GM12875 (cell line): ENCODE data around the gene CCDC172.

Experiments used
- H3K4me3 ChIP-seq: one replicate; pipeline ENCODE4 v1.5.1; 2011; ENCODE audit warnings: low read depth, low read length, control low read depth
- TF ChIP-seq, protein P1 (sequence below): IDR thresholded peaks from 2 replicates; pipeline ENCODE4 v1.5.1; 2011; ENCODE audit warnings: low read depth, mild to moderate bottlenecking, control low read depth, inconsistent platforms, low read length, moderate library complexity, borderline replicate concordance; ENCODE audit not compliant: insufficient read depth

CCDC172 gene

DNA sequence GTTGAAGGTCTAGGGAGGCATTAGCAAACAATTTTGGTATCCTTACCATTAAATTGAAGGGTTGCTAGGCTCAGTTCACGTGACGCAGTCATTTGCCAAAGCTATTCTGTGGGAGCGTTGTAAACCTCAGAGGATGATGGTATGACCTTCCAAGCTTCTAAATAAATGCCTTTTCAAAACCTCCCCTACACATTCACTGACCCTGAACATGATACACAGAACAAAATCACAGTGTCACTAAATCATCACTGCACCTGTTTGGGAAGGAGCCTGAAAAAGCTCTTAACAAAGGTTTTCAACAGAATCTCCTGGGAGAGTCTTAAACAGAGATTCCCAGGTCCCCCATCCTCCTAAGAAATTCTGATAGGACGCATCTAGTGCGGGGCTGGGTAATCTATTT, 13.2 kb upstream of the CCDC172 start:
- TF ChIP-seq, protein P1, sequence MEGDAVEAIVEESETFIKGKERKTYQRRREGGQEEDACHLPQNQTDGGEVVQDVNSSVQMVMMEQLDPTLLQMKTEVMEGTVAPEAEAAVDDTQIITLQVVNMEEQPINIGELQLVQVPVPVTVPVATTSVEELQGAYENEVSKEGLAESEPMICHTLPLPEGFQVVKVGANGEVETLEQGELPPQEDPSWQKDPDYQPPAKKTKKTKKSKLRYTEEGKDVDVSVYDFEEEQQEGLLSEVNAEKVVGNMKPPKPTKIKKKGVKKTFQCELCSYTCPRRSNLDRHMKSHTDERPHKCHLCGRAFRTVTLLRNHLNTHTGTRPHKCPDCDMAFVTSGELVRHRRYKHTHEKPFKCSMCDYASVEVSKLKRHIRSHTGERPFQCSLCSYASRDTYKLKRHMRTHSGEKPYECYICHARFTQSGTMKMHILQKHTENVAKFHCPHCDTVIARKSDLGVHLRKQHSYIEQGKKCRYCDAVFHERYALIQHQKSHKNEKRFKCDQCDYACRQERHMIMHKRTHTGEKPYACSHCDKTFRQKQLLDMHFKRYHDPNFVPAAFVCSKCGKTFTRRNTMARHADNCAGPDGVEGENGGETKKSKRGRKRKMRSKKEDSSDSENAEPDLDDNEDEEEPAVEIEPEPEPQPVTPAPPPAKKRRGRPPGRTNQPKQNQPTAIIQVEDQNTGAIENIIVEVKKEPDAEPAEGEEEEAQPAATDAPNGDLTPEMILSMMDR: no peak
- H3K4me3 ChIP-seq: no peak overlapping the region

DNA sequence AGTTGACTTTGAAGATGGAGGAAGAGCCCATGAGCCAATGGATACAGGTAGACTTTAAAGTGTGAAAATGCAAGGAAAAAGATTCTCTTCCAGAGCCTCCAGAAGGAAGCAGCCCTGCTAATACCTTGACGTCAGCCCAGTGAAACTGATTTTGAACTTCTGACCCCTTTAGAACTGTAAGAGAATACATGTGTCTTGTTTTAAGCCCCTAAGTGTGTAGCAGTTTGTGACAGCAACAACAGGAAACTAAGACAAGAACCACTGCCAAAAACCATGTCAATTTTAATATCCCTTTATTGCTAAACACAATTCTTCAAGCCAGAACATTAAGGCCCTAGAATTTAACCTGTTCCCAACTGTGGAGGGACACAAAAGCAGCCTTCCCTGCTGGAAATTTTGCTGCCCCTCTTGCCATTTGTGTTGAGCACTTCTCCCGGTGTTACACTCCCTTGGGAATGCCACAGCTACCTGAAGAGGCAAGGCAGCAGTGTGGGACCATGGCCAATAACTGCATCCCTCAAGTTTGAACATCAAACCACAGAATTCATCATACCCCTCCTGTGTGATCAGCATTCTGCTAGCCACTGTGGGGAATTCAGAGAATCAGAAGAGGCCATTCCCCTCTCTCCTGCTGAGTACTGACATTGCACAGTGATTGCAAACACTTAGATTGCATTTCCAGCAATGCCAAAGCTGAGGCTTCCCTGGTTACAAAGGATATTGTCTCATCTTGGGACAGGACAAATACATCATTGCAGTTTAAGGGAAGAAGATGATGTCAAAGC, 12.3 kb upstream of the CCDC172 start:
- TF ChIP-seq, protein P1: no peak
- H3K4me3 ChIP-seq: no peak overlapping the region

- TF ChIP-seq, protein P1: no peak
- H3K4me3 ChIP-seq: no peak overlapping the region
Observed at GRCh38 chr10:116312548-116312947, 11.7 kb upstream of the CCDC172 start.

GRCh38 chr10:116316503-116316902, 7.7 kb upstream of the CCDC172 start:
- TF ChIP-seq, protein P1: no peak
- H3K4me3 ChIP-seq: no peak overlapping the region

DNA sequence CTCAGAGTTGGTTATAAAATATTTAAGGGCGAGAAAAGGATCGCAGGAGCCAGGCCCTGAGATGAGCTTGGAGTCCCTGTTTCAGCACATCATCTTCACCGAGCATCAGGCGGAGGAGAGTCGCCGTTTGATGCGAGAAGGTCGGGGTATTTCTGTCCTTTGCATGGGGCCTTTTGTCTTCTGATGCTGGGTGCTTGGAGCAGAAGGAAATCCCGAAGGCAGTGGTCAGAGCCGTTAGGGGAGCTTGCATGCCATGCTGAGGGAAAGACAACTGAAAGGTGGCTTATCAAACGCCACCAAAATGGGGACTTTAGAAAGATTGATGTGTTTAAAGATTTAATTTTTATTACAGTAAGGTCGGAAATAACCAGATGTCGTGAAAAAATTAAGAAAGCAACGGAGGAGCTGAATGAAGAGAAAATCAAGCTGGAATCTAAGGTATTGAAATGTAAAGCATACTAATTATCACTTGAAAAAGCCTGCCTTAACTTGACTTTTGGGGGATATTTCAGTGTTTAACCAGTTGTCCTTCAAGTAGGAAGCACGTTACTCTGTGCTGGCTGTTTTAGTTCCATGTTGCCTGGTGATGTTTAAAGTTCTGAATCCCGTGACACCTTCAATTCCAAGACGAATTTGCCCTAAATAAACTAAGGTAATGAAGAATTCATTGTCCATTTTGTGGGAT, 845 bp downstream of the CCDC172 start:
- TF ChIP-seq, protein P1: no peak
- no peak overlapping the region for H3K4me3 ChIP-seq

DNA sequence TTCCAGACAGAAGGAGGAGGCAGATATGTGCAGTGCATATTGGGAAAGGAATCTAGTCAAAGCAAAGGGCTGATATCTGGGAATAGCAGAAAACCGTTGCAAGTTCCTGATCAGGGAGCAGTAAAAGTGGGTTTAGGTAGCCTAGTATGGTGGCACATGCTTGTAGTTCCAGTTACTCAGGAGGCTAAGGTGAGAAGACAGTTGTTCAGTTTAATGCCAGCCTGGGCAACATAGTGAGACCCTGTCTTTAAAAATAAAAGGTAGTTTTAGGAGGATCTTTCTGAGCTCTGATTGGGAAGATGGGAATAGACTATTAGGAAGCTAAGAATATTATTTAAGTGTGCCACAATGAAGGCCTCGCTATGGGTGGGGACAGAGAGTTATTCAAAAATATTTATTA, 1.7 kb downstream of the CCDC172 start:
- no peak overlapping the region for H3K4me3 ChIP-seq
- TF ChIP-seq, protein P1: no peak

DNA sequence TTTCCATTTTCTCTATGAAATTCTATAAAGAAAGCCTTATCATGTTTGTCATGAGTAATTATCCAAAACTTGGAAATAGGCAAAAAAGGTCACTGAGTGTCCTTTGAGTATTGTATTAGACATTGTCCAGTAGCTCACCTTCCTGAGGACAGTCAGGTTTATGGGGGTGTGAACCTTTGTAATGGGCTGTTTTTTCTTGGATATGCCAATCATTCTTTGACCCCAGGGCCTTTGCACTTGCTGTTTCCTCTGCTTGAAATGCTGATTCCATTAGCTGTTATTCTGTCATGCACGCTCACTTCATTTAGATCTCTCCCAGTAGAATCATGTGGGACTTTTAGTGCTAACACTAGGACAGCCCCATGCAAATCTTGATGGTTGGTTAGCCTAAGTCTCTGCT, 4.9 kb downstream of the CCDC172 start:
- no peak overlapping the region for H3K4me3 ChIP-seq
- TF ChIP-seq, protein P1: no peak
